ENCODE measurements around the gene NDUFB10.

Gene NDUFB10

DNA sequence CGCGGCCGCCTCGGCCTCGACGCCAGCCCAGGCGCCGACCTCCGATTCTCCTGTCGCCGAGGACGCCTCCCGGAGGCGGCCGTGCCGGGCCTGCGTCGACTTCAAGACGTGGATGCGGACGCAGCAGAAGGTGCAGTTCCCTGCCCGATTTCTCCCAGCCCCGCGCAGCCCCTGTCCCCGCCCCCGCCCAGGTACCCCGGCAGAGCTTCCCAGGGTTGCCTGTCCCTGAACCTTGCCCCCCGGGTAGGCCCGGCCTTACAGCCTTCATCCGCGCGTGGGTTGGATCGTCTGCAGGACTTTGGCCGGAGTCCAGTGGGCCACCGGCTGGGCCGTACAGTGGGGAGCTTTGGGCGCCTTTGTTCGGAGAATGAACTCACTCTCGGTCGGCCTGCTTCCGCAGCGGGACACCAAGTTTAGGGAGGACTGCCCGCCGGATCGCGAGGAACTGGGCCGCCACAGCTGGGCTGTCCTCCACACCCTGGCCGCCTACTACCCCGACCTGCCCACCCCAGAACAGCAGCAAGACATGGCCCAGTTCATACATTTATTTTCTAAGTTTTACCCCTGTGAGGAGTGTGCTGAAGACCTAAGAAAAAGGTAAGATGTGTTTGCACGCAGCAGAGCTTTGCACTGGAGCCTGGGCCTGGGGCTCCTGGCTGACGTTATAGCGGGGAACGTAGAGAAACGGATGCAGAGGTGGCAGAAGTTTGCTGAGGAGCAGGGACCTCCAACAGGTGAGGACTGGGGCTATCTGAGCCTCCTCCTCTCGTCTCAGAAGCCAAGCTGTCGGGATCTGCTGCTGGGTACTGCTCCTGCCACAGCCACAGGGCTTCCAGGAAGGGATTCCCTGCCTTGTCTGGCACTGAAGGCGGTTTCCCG is 25.2 kb downstream of the NDUFB10 start:
- DNase-seq (ENCODE audit: low read depth in 2 of 2) = no peak

DNA sequence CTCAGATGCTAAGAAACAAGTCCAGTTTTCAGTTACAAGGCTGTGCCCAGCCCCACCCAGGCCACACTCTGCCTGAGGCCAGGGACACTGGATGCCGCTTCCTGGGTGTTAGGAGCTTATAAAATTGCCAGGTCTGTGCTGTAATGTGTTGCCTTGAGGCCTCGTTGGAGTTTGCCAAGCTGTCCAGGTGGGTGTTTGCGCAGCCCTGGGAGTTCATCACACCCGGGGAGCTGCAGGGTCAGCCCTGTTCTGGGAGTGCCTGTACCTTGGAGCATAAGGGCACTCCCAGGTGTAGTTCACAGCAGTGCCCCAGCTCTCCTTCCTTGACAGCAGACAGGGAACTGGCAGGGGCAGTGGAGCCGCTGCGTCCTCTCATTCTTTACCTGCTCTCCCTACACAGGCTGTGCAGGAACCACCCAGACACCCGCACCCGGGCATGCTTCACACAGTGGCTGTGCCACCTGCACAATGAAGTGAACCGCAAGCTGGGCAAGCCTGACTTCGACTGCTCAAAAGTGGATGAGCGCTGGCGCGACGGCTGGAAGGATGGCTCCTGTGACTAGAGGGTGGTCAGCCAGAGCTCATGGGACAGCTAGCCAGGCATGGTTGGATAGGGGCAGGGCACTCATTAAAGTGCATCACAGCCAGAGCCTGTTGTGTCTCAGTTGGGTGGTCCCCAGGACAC is 26.3 kb downstream of the NDUFB10 start:
- DNase-seq (ENCODE audit: low read depth in 2 of 2) = no peak

DNA sequence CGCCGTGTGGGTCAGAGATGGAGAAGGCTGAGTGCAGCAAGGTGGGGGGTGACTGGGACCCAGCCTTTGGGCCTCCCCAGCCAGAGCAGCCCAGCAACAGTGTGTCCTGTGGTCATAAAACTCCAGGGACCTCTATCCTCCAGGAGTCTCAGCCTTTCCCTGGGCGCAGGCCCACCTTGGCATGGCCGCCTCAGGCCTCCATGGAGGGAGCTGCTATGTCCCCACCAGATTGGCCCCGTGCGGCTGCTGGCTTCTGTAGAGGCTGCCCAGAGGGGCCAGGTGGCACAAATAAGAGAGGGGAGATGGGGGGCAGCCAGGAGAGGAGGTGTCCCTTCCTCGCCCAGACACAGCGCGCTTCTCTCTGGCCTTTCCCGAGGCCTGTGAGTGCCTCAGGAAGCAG is 27.9 kb downstream of the NDUFB10 start:
- no peak for DNase-seq (ENCODE audit: low read depth in 2 of 2)

DNA sequence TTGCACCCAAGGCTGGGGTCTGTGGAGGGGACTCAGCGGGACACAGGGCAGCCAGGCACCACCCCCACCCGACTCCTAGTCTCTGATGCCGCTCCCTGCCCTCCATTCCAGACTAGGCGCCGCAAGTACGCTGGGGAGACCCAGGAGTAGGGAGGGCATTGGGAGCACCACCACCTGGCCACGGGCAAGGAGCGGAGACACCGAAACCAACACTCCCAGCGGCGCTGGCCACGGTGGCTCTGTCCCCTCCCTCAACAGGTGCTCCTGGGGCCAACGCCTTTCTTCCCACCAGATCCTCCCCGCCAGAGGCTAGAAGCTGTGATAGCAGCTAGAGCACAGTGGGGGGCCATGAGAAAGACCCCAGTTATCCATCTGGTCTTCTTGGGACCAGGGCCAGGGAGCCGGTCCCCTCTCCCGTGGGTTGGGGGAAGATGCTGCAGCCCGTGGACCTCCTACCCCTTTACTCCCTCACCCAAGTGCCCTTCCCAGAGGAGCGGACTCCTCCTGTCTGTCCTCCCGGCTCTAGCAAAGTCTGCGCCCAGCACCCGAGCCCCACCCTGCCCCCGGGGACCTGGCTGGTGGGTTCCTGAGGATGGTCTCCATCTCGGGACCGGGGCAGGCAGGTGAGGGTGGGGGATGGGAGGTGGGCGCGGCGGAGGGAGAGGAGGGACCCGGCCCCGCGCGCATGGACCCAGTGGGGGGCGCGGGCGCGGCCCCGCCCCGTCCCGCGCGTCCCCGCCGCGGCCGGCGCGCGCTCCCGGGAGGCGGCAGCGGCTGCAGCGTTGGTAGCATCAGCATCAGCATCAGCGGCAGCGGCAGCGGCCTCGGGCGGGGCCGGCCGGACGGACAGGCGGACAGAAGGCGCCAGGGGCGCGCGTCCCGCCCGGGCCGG is 30.1 kb downstream of the NDUFB10 start, which contains the start of gene SYNGR3:
Gene SYNGR3, plus strand, starts transcription at position 762 of the 892 bp plus-strand sequence. CDS start 133 bp downstream, outside the sequence.
- DNase-seq (ENCODE audit: low read depth in 2 of 2) = no peak

GRCh38 chr16:1990101-1990350 is 30.7 kb downstream of the NDUFB10 start:
- no peak for DNase-seq (ENCODE audit: low read depth in 2 of 2)

- DNase-seq (ENCODE audit: low read depth in 2 of 2) = no peak
These were observed 31.2 kb downstream of the NDUFB10 start for GRCh38 chr16:1990351-1991134.

DNA sequence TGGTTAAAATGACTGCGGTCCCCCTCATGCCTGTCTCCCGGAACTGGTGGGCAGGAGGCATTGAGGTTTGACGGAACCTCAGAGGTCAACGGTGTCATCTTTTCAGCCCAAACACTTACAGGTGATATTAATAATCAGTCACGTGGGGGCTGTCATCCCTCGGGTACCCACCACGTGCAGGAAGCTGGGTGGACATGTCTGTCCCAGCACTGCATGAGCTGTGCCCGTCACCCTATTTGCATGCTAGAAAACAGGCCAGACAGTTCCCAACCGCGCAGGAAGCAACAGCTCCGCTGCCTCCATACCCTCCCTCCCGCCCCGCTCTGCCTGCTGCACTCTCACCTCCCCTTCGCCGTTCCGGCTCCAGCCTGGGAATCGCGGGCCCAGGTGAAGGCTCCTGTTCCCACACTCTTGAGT is 31.8 kb downstream of the NDUFB10 start:
- DNase-seq (ENCODE audit: low read depth in 2 of 2) = no peak

DNA sequence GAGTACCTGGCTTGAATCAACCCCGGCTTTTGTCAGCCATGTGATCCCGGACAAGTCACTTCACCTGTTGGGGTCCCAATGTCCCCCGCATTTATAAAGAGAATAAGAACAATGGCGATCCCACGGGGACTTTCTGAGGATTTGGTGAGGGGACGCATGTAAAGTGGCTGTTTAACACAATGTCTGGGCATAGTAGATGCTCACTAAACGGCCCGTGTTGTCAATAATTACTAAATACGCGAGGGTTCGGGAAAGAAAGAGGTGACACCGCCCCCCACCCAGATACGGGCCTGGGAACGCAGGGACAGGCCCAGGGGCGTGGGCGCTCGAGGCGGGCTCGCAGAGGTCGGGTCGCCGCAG is 32.2 kb downstream of the NDUFB10 start:
- DNase-seq (ENCODE audit: low read depth in 2 of 2) = no peak

DNA sequence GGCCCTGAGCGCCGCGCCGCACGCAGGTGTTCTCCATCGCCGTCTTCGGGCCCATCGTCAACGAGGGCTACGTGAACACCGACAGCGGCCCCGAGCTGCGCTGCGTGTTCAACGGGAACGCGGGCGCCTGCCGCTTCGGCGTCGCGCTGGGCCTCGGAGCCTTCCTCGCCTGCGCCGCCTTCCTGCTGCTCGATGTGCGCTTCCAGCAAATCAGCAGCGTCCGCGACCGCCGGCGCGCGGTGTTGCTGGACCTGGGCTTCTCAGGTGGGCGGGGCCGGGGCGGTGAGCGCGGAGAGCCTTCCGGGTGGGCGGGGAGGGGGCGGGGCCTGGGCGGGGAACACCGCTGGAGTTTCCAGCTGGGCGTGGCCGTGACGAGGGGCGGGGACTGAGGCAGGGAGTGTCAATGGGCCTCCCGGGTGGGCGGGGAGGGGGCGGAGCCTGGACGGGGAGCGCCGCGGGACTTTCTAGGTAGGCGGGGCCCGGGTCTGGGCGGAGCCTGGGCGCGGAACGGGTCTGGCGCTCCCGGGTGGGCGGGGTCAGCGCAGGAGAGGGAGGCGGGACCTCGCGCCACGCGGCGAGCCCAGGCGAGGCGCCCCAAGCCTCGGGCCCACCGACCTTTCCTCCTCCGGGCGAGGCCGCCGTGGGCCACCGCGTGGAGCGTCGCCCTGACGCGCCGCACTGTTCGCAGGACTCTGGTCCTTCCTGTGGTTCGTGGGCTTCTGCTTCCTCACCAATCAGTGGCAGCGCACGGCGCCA is 32.8 kb downstream of the NDUFB10 start:
- DNase-seq (ENCODE audit: low read depth in 2 of 2) = peak; percentile 83 to 85

- DNase-seq (ENCODE audit: low read depth in 2 of 2) = no peak
These were observed 33.5 kb downstream of the NDUFB10 start for GRCh38 chr16:1992704-1993317.

GRCh38 chr16:1993731-1994131 is 34.4 kb downstream of the NDUFB10 start:
- no peak for DNase-seq (ENCODE audit: low read depth in 2 of 2)

DNA sequence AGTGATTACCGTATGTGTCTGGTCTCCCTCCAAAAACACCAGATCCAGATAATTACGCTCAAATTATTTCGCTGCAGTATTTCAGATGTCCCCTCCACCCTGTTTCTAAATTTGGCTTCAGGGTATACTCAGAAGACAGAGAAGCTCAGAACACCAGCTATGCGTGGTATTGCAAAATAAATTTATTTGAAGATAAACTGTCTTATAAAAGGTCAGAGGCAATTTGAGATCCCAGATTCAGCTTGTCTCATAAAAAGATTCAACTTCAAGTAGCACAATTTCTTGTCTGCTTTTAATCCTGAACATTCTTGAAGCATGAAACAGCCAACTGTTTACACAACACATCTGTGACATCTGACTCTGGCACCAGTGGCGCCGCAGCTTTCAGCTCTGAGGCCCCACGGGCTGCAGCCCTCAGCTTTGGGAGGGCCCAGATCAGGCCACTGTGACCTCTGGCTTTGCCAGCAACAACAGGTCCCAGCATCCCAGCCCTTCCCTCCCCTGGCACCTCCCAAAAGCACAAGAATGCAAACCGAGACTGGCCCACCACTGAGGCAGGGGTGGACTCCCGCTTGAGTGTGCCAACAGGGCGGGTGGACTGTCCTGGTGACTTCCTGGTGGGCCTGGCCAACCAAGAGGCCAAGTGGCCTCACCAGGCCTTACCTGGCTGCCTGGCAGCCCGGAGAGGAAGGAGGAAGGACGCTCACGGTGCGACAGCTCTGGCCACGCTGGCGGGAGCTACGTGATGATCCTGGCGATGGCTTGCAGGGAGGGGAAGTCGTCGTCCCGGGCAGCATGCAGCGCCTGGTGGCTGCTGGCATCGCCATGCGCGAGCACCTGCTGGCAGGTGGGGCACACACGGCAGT is 38.4 kb downstream of the NDUFB10 start:
- no peak for DNase-seq (ENCODE audit: low read depth in 2 of 2)

GRCh38 chr16:1998360-1998835 is 39.1 kb downstream of the NDUFB10 start:
- DNase-seq (ENCODE audit: low read depth in 2 of 2) = no peak

DNA sequence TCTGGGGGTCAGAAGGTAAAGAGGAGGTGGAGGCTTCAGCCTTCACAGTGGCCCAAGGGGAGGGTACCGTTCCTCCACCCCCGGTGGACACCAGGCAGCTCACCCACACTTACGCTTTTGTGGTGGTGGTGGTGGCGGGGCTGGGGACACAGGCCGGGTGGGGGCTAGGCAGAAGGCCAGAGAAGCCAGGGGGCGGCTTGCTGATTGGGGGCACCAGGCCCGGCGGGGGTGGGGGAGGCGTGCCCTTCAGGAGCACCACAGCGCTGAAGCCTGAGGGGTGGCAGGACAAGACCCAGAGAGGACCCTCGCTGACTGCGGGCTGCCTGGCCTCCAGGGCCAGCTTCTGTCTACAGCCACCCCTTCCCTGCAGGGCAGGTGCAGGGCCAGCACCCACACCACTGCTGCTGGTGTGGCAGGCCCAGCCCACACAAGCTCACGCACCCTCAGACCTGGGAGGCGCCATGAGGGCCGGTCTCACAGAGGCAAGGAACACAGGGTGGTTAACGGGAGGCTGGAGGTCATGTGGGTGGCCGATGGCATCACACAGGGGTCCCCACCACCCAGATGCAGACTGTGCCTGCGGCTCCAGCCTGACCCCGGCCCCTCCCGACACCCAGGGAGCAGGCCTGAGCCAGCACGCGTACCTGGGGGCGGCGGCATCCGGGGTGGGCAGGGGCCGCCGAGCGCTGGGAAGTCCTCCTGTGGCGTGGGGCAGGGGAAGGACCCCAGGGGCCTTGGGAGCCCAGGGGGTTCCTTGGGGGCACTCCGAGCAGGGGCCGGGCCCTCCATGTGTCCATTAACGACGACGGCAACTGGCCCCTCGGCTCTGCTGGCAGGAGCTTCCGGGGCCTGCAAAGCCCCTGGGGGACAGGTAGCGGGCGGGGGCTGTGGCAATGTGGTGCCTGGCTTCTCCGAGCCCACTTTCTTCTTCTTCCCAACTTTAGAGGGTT is 39.8 kb downstream of the NDUFB10 start:
- no peak for DNase-seq (ENCODE audit: low read depth in 2 of 2)

DNA sequence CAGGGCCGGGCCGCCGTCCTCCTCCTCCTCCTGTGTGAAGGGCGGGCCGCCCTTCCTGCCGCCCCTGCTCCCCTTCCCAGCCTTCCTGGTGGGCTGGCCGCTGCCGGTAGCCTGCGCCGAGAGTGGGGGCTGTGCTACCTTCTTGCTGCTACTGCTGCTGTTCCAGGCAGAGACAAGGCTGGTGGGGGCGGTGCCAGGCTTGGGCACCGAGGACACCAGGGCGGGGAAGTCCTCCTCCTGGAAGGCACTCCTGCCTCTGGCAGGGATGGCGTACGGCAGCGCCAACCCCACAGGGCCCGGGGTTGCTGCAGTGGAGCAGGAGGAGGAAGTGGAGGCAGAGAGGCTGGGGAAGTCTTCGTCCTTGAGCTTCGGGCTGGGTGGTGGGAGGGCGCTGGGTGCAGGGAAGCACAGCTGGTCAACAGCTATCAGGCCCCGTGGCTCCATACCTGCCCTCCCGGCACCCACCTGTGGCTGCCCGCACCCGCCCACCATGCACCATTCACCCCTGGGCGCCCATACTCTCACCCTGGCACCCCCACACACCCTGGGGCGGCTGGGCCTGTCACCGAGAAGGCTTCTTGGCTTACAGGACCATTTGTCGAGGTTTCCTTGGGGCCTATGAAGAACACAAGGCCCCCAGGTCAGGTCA is 40.7 kb downstream of the NDUFB10 start:
- no peak for DNase-seq (ENCODE audit: low read depth in 2 of 2)

GRCh38 chr16:2001035-2001434 is 41.7 kb downstream of the NDUFB10 start:
- no peak for DNase-seq (ENCODE audit: low read depth in 2 of 2)
